ENCODE measurements around the gene HMCES.

Gene HMCES

GRCh38 chr3:129343643-129344360 is 65.1 kb downstream of the HMCES start:
- DNase-seq (ENCODE audit: low read depth, low spot score): no peak
- peak; percentile 78 for TF ChIP-seq CTCF (IDR thresholded peaks at IDR 0.05; ENCODE audit: low read depth, low read length)
- in situ Hi-C loops (cut with HindIII; ENCODE audit: low sequenced_read_pairs): no loop called here
- peak overlapping the region; percentile 15 for H3K4me3 ChIP-seq (ENCODE audit: low read depth, low read length)

GRCh38 chr3:129344540-129345220 is 66.0 kb downstream of the HMCES start:
- no peak for DNase-seq (ENCODE audit: low read depth, low spot score)
- in situ Hi-C loops (cut with HindIII; ENCODE audit: low sequenced_read_pairs): no loop called here
- no peak overlapping the region for H3K4me3 ChIP-seq (ENCODE audit: low read depth, low read length)
- TF ChIP-seq CTCF (IDR thresholded peaks at IDR 0.05; ENCODE audit: low read depth, low read length): no peak

- TF ChIP-seq CTCF (IDR thresholded peaks at IDR 0.05; ENCODE audit: low read depth, low read length): no peak
- in situ Hi-C loops (cut with HindIII; ENCODE audit: low sequenced_read_pairs): no loop called here
- no peak overlapping the region for H3K4me3 ChIP-seq (ENCODE audit: low read depth, low read length)
- DNase-seq (ENCODE audit: low read depth, low spot score): no peak
Measured at GRCh38 chr3:129345281-129345680, 66.6 kb downstream of the HMCES start.

DNA sequence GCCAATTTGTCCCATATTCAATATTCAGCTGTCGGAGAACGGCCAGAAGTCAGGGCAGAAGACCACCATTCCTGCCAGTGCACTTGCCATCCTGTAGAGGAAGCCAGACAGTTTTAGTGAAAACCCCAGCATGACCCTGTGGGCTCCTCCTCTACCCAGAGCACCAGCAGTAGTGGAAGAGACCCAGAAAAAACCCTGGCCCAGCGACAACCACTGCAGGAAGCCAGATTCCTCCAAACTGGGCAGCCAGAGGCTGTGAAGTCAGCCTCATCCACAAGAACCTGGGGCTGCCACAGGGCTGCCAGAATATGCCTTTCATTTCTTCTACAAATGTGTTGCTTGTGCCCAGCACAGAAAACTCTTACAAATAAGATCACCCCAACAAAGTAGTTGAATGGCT is 67.3 kb downstream of the HMCES start:
- DNase-seq (ENCODE audit: low read depth, low spot score): peak; percentile 26
- no peak overlapping the region for H3K4me3 ChIP-seq (ENCODE audit: low read depth, low read length)
- in situ Hi-C loops (cut with HindIII; ENCODE audit: low sequenced_read_pairs): no loop called here
- TF ChIP-seq CTCF (IDR thresholded peaks at IDR 0.05; ENCODE audit: low read depth, low read length): no peak

DNA sequence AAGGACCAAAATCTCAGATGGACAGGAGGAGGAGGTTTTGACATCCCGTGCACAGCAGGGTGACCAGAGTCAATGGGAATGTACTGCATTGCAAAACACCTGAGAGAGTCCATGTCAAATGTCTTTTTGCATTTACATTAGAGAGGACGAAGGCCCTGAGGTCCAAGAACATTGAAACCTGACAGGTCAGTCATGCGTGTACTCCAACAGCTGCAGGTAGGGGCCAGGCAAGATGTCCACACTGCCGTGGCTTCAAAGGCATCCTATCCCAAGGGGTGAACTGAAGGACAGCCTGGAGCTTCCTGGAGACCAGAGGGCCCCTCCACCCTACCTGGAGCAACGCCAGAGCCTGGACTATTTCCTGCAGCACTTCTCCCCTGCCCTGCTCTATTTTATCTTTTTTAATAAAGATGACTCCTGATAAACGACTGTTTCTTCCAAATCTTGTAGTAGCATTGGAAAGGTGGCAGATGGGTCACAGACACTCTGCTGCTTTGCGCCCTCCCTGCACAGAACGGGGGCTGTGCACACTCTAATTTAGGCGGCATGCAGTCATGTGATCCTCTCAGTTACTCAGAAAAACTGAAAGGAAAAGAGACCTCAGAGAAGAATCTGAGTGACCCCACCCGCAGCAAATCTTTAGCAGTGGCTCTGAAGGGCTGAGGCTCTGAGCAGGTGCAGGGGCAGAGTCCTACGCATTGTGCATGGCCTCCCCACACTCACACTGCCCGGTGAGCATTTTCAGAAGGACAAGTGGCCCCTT is 68.2 kb downstream of the HMCES start:
- TF ChIP-seq CTCF (IDR thresholded peaks at IDR 0.05; ENCODE audit: low read depth, low read length): no peak
- H3K4me3 ChIP-seq (ENCODE audit: low read depth, low read length): no peak overlapping the region
- in situ Hi-C loops (cut with HindIII; ENCODE audit: low sequenced_read_pairs): no loop called here
- DNase-seq (ENCODE audit: low read depth, low spot score): no peak

DNA sequence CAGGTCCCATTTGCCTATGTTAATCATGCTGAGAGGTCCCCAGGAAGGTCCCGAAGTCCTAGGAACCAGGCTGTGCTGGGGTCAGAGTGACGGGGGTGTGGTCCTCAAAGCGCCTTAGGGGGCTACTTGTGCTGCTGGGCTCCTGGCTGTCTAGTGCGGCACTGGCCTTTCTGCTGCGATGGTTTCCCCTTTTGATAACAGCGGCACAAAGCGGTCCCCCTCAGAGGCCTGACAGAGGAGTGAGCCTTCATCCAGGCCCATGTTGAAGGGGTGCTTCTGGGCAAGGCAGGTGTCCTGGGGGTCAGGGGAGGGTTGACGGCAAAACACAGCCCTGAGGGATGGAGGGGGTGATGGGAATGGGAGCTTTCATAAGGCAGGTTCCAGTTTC is 68.8 kb downstream of the HMCES start:
- TF ChIP-seq CTCF (IDR thresholded peaks at IDR 0.05; ENCODE audit: low read depth, low read length): no peak
- in situ Hi-C loops (cut with HindIII; ENCODE audit: low sequenced_read_pairs): no loop called here
- H3K4me3 ChIP-seq (ENCODE audit: low read depth, low read length): no peak overlapping the region
- DNase-seq (ENCODE audit: low read depth, low spot score): no peak

Measured in astrocyte of the spinal cord (primary cell).